Sigmoid colon (tissue), 7 donors: ENCODE data around the gene BCR. TPM values are rescaled to one million over a fixed set of nuclear protein-coding genes. Genes with fewer than 3 reads are reported as not detected.

Source experiments
- DNase-seq: peaks from one replicate; pipeline ENCODE4 v3.0.0-alpha.2; 2019
- H3K27ac ChIP-seq, 4 donors: fragments of 200-600 bp; sonication (generic); one replicate each; pipeline ENCODE4 v1.5.1; 2016 to 2019; ENCODE audit warnings: mild to moderate bottlenecking in 1 of 4
- H3K27me3 ChIP-seq, 3 donors: fragments of 200-600 bp; sonication (generic); one replicate each; pipeline ENCODE4 v1.5.1; 2019; ENCODE audit warnings: mild to moderate bottlenecking in 1 of 3
- H3K36me3 ChIP-seq, 4 donors: fragments of 200-600 bp; sonication (generic); one replicate each; pipeline ENCODE4 v1.5.1; 2016 to 2019
- H3K4me1 ChIP-seq, 4 donors: fragments of 200-600 bp; sonication (generic); one replicate each; pipeline ENCODE4 v1.5.1; 2017 to 2019
- H3K4me3 ChIP-seq, 4 donors: fragments of 200-600 bp; sonication (generic); one replicate each; pipeline ENCODE4 v1.5.1; 2017 to 2019; ENCODE audit warnings: mild to moderate bottlenecking in 2 of 4, moderate library complexity in 1 of 4
- H3K9me3 ChIP-seq, 4 donors: fragments of 200-600 bp in 3 of 4; sonication (generic) in 3 of 4; one replicate each; pipeline versions ENCODE4 v1.5.1 to v1.6.1; 2013 to 2019
- CTCF ChIP-seq, 4 experiments: fragments of 450-650 bp in 3 of 4; fragments of 200-600 bp in 1 of 4; IDR thresholded peaks; one replicate each; pipeline ENCODE4 v1.5.1; 2016 to 2019; ENCODE audit warnings: antibody characterized with exemption in 4 of 4, mild to moderate bottlenecking in 3 of 4, moderate library complexity in 2 of 4
- EP300 ChIP-seq, 4 donors: sonication (generic); formaldehyde crosslinking; IDR thresholded peaks; one replicate each; pipeline ENCODE4 v1.6.1; 2017; ENCODE audit warnings: antibody characterized with exemption in 4 of 4
- POLR2A ChIP-seq, 2 donors: fragments of 450-650 bp; IDR thresholded peaks; one replicate each; pipeline ENCODE4 v1.6.1; 2016; ENCODE audit warnings: antibody characterized with exemption in 2 of 2, mild to moderate bottlenecking in 2 of 2, moderate library complexity in 2 of 2
- POLR2AphosphoS5 ChIP-seq, 4 donors: sonication (generic); formaldehyde crosslinking; IDR thresholded peaks; one replicate each; pipeline ENCODE4 v1.6.1; 2017; ENCODE audit warnings: antibody characterized with exemption in 4 of 4
- WGBS, 2 donors: extraction: QIAGEN DNeasy Blood & Tissue Kit; methylation state at CpG; one replicate each; pipeline ENCODE4 v1.1.7; 2013; 5-methylcytosine and 5-hydroxymethylcytosine counted together
- intact Hi-C: fragments of 100-400 bp; cut with DNase I; formaldehyde crosslinking; loops from one replicate; pipeline ENCODE4 v1.15.1; 2023
- polyA plus RNA-seq, 3 donors: library from polyadenylated mRNA; stranded (reverse); fragments of 200-250 nt; gene quantifications; one replicate each; pipeline ENCODE4 v1.2.3, GENCODE V29; 2013
- total RNA-seq, 4 donors: library from RNA; depleted of rRNA; stranded (reverse); fragments of >200 nt; gene quantifications; one replicate each; pipeline ENCODE4 v1.1.0, GENCODE V29; 2016
- donor health status: healthy with polysubstance abuse.
- donor health status: Bipolar disorder and iron deficiency.
- donor health status: healthy.

BCR gene
- total and polyA plus RNA-seq, 7 donors: 10.8 to 39.9 (median 17.5) TPM

- intact Hi-C loops: no loop called here
- H3K4me3 ChIP-seq: no peak overlapping the region
- H3K36me3 ChIP-seq: no peaks in the 10 kb centered on the region
- H3K9me3 ChIP-seq: no peaks in the 10 kb centered on the region
- H3K27me3 ChIP-seq: no peaks in the 10 kb centered on the region
- H3K4me1 ChIP-seq: peaks cover 0 to 37% (median 25%) of the 10 kb centered on the region in 4 donors
- WGBS, 2 donors: 86 to 89% methylated on average over 9 of the region's 9 CpGs
- TF ChIP-seq EP300 (IDR thresholded peaks at IDR 0.05): no peak
- TF ChIP-seq CTCF (IDR thresholded peaks at IDR 0.05): no peak
- no peak for TF ChIP-seq POLR2AphosphoS5 (IDR thresholded peaks at IDR 0.05)
- no peak for TF ChIP-seq POLR2A (IDR thresholded peaks at IDR 0.05)
- peak overlapping the region in 3 of 4 donors; percentile 45 to 72 (median 68) for H3K27ac ChIP-seq
- DNase-seq: no peak
Measured at GRCh38 chr22:23205339-23206049, 25.2 kb downstream of the BCR start.

DNA sequence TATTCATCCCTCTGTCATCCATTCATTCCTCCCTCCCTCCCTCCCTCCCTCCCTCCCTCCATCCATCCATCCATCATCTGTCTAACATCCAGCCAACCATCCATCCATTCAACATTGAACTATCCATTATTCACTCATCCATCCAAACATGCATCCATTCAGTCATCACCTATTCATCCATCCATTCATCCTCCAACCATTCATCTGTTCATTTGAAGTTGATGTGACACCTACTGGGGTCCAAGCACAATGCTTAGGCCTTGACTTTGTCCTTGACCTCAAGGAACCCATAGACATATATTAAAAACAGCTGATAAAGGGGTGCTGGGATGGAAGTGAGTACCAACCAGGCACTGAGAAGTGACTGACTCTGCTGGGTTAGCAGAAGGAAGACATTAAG lies 26.6 kb downstream of the BCR start:
- TF ChIP-seq POLR2A (IDR thresholded peaks at IDR 0.05) (no peak), POLR2AphosphoS5 (IDR thresholded peaks at IDR 0.05) (no peak), EP300 (IDR thresholded peaks at IDR 0.05) (no peak), CTCF (IDR thresholded peaks at IDR 0.05) (no peak)
- no peaks in the 10 kb centered on the region for H3K36me3 ChIP-seq
- intact Hi-C loops: no loop called here
- H3K4me1 ChIP-seq: peaks cover 0 to 50% (median 27%) of the 10 kb centered on the region in 4 donors
- no peaks in the 10 kb centered on the region for H3K9me3 ChIP-seq
- H3K4me3 ChIP-seq: no peak overlapping the region
- no peak for DNase-seq
- H3K27me3 ChIP-seq: no peaks in the 10 kb centered on the region
- H3K27ac ChIP-seq: no peak overlapping the region

DNA sequence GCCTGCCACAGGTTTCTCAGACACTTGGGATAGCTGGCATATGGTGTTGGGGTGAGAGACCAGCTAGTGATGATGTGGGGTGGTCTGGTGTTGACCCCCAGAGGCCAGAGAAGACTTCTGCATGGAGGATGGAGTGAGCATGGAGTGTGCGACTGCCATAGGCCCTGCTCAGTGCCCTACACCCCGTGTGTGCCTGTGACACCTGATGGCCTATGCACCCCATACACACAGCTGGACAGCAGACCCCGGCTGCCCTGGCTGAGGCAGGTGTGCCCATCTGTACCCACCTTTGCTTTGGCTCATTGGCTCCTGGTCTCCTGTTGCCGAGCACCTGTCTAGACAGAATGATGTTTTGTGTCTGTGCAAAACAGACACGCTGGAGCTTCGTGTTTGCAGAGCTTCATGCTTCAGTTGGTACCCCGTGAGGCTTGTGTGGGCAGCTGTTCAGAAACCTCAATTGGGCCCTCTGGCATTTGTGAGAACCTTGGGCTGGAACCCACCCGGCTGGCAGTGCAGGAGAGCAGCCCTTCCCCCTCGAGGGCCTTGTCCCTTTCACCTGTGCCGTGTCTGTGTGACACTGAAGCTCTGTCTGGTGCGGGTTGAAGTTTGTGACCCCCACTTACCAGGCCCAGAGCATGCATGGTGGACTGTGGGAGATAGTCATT lies 27.6 kb downstream of the BCR start:
- no peak overlapping the region for H3K4me3 ChIP-seq
- TF ChIP-seq POLR2A (IDR thresholded peaks at IDR 0.05): no peak
- no peak for TF ChIP-seq EP300 (IDR thresholded peaks at IDR 0.05)
- H3K36me3 ChIP-seq: no peaks in the 10 kb centered on the region
- intact Hi-C loops: no loop called here
- H3K9me3 ChIP-seq: no peaks in the 10 kb centered on the region
- peaks cover 0 to 54% (median 37%) of the 10 kb centered on the region in 4 donors for H3K4me1 ChIP-seq
- WGBS, 2 donors: 81 to 92% methylated on average over 11 of the region's 11 CpGs
- no peak for DNase-seq
- H3K27ac ChIP-seq: no peak overlapping the region
- H3K27me3 ChIP-seq: no peaks in the 10 kb centered on the region

- peaks cover 0 to 55% (median 35%) of the 10 kb centered on the region in 4 donors for H3K4me1 ChIP-seq
- no peak overlapping the region for H3K27ac ChIP-seq
- H3K4me3 ChIP-seq: no peak overlapping the region
- H3K36me3 ChIP-seq: no peaks in the 10 kb centered on the region
- DNase-seq: no peak
- no peaks in the 10 kb centered on the region for H3K27me3 ChIP-seq
- H3K9me3 ChIP-seq: no peaks in the 10 kb centered on the region
- TF ChIP-seq CTCF (IDR thresholded peaks at IDR 0.05) (no peak), EP300 (IDR thresholded peaks at IDR 0.05) (no peak), POLR2A (IDR thresholded peaks at IDR 0.05) (no peak)
- WGBS, 2 donors: 80 to 87% methylated on average over 6 of the region's 6 CpGs
- intact Hi-C loops: no loop called here
Measured at GRCh38 chr22:23210428-23211170, 30.3 kb downstream of the BCR start.

GRCh38 chr22:23211622-23212021 lies 31.3 kb downstream of the BCR start:
- no peaks in the 10 kb centered on the region for H3K36me3 ChIP-seq
- no peak overlapping the region for H3K4me3 ChIP-seq
- no peaks in the 10 kb centered on the region for H3K9me3 ChIP-seq
- 87 to 96% methylated on average over 3 of the region's 3 CpGs for WGBS, 2 donors
- peaks cover 0 to 60% (median 41%) of the 10 kb centered on the region in 4 donors for H3K4me1 ChIP-seq
- H3K27ac ChIP-seq: no peak overlapping the region
- intact Hi-C loops: no loop called here
- no peak for TF ChIP-seq POLR2A (IDR thresholded peaks at IDR 0.05)
- no peak for TF ChIP-seq EP300 (IDR thresholded peaks at IDR 0.05)
- no peak for TF ChIP-seq POLR2AphosphoS5 (IDR thresholded peaks at IDR 0.05)
- no peak for TF ChIP-seq CTCF (IDR thresholded peaks at IDR 0.05)
- no peak for DNase-seq
- no peaks in the 10 kb centered on the region for H3K27me3 ChIP-seq
